Mucosa of descending colon (tissue), 3 donors: Measurements from ENCODE around the gene SPO11. TPM values are rescaled to one million over a fixed set of nuclear protein-coding genes. Genes with fewer than 3 reads are reported as not detected.

Experiments used
- ATAC-seq: fragments of 200-7000 bp; cut with Tn5 transposase; one replicate; pipeline ENCODE4 v1.9.1; 2020; ENCODE audit warnings: mild to moderate bottlenecking, moderate library complexity
- DNase-seq, 3 donors: peaks; one replicate each; pipeline ENCODE4 v3.0.0-alpha.2; 2020
- H3K36me3 ChIP-seq: fragments of 200-600 bp; one replicate; pipeline ENCODE4 v1.8.0; 2021; ENCODE audit warnings: low read depth, mild to moderate bottlenecking
- H3K4me1 ChIP-seq: fragments of 200-600 bp; one replicate; pipeline ENCODE4 v1.8.0; 2021; ENCODE audit warnings: low read depth, mild to moderate bottlenecking
- H3K4me3 ChIP-seq: fragments of 200-600 bp; one replicate; pipeline ENCODE4 v1.8.0; 2021; ENCODE audit warnings: mild to moderate bottlenecking
- H3K9me3 ChIP-seq: fragments of 200-600 bp; one replicate; pipeline ENCODE4 v1.8.0; 2021; ENCODE audit warnings: mild to moderate bottlenecking
- CTCF ChIP-seq: fragments of 200-600 bp; IDR thresholded peaks from one replicate; pipeline ENCODE4 v1.8.0; 2022; ENCODE audit warnings: antibody characterized with exemption, mild to moderate bottlenecking
- intact Hi-C, 2 donors: fragments of 100-400 bp; cut with DNase I in 1 of 2; cut with micrococcal nuclease in 1 of 2; formaldehyde crosslinking; loops; one replicate each; pipeline versions ENCODE4 v1.11.0 to v1.11.1; 2022; cut with DNase I, micrococcal nuclease
- total RNA-seq, 3 donors: library from RNA; stranded (reverse); fragmentation: NEBNext Ultra II Directional in 2 of 3; extraction: Animal tissue kit (Norgen Biotek cat#: 25700) in 2 of 3; gene quantifications; one replicate each; pipeline versions ENCODE4 v1.2.1 to v1.2.4, GENCODE V29; 2021 to 2023
- donor health status: DM: no; HTN: no; CAD: no; lungs with moderate emphysema.
- donor health status: DM: no; HTN: no; CAD: no.
- donor health status: DM: no; HTN: yes; CAD: no.

The SPO11 gene
- total RNA-seq, 3 donors from 2014 or later, result not detected

GRCh38 chr20:57374343-57374930 lies 44.8 kb downstream of the SPO11 start:
- no peak for TF ChIP-seq CTCF
- DNase-seq, result no peak
- Histone ChIP-seq H3K4me1 (no peaks in the 10 kb centered on the region), H3K9me3 (no peaks in the 10 kb centered on the region), H3K36me3 (peaks cover 14% of the 10 kb centered on the region), H3K4me3 (no peak overlapping the region)
- ATAC-seq, result no peak
- intact Hi-C loops, result loop anchor here in 1 of 2 donors (10.0 kb wide), 1 partner anchor 220 kb away; no protein-coding TSS in a partner anchor

- peaks cover 14% of the 10 kb centered on the region for H3K36me3 ChIP-seq
- DNase-seq, result peak in 2 of 3 donors; percentile 37 to 63
- no peaks in the 10 kb centered on the region for H3K9me3 ChIP-seq
- ATAC-seq, result peak; percentile 74
- H3K4me1 ChIP-seq, result no peaks in the 10 kb centered on the region
- no peak overlapping the region for H3K4me3 ChIP-seq
- TF ChIP-seq CTCF, result no peak
- intact Hi-C loops, result loop anchor here in 1 of 2 donors (10.0 kb wide), 1 partner anchor 220 kb away; no protein-coding TSS in a partner anchor
These were observed 45.5 kb downstream of the SPO11 start for GRCh38 chr20:57374931-57375651.

- Histone ChIP-seq H3K4me3 (no peak overlapping the region), H3K9me3 (no peaks in the 10 kb centered on the region), H3K36me3 (peaks cover 11% of the 10 kb centered on the region), H3K4me1 (no peaks in the 10 kb centered on the region)
- ATAC-seq (peak; percentile 27), DNase-seq (peak in 1 of 3 donors; percentile 18)
- no peak for TF ChIP-seq CTCF
- intact Hi-C loops, result loop anchor here in 1 of 2 donors (10.0 kb wide), 1 partner anchor 219 kb away; no protein-coding TSS in a partner anchor
These were observed 46.1 kb downstream of the SPO11 start for GRCh38 chr20:57375652-57376230.

- no peaks in the 10 kb centered on the region for H3K4me1 ChIP-seq
- no peak for DNase-seq
- no peak overlapping the region for H3K4me3 ChIP-seq
- H3K36me3 ChIP-seq, result peaks cover 11% of the 10 kb centered on the region
- intact Hi-C loops, result loop anchor here in 1 of 2 donors (10.0 kb wide), 1 partner anchor 217 kb away; no protein-coding TSS in a partner anchor
- no peaks in the 10 kb centered on the region for H3K9me3 ChIP-seq
- TF ChIP-seq CTCF, result no peak
- no peak for ATAC-seq
These were observed 47.7 kb downstream of the SPO11 start for GRCh38 chr20:57377350-57377749.

- intact Hi-C loops, result loop anchor here in 1 of 2 donors (10.0 kb wide), 1 partner anchor 217 kb away; no protein-coding TSS in a partner anchor
- no peak overlapping the region for H3K4me3 ChIP-seq
- DNase-seq (no peak), ATAC-seq (no peak)
- peaks cover 5% of the 10 kb centered on the region for H3K4me1 ChIP-seq
- no peak for TF ChIP-seq CTCF
- peaks cover 11% of the 10 kb centered on the region for H3K36me3 ChIP-seq
- H3K9me3 ChIP-seq, result no peaks in the 10 kb centered on the region
These were observed 48.5 kb downstream of the SPO11 start for GRCh38 chr20:57378107-57378506.
